ENCODE measurements around the gene LRP5. TPM values are rescaled to one million over a fixed set of nuclear protein-coding genes. Genes with fewer than 3 reads are reported as not detected.
"Not testable (repeated sequence)": the region's sequence is repeated elsewhere in the genome, so short reads cannot be mapped to it uniquely, and the experiment has no call there.

The LRP5 gene
- total and polyA plus RNA-seq, 9 of the 15 experiments (the other 6 are each of a cell fraction or from before 2014, with no cell fraction given): 0.48 to 44.2 (median 13.5) TPM

- no peak for TF ChIP-seq ZNF395 (CRISPR knock-in tag; IDR thresholded peaks at IDR 0.05)
- no peak for TF ChIP-seq CHD4 (IDR thresholded peaks at IDR 0.05; ENCODE audit: insufficient read depth, insufficient replicate concordance, low read depth, low read length, poor library complexity, severe bottlenecking)
- no peak for TF ChIP-seq ATF3 (IDR thresholded peaks at IDR 0.05)
- TF ChIP-seq ATF3 (CRISPR knock-in tag; conservative IDR thresholded peaks at IDR 0.05): no peak
- no peak for TF ChIP-seq TRIM28 (IDR thresholded peaks at IDR 0.05)
- no peak for TF ChIP-seq ZNF77 (CRISPR knock-in tag; IDR thresholded peaks at IDR 0.05)
- no peak for TF ChIP-seq HMGXB4 (CRISPR knock-in tag; IDR thresholded peaks at IDR 0.05)
These were observed 29.5 kb upstream of the LRP5 start (continued) for GRCh38 chr11:68282861-68283230.

GRCh38 chr11:68284588-68284987, 27.8 kb upstream of the LRP5 start:
- in situ Hi-C loops (cut with MboI): not testable (repeated sequence)

More at GRCh38 chr11:68284588-68284987, 27.8 kb upstream of the LRP5 start:
- H3K27ac ChIP-seq (ENCODE audit: extremely low read depth, low read depth, low read length); FAIRE-seq; ATAC-seq; H3K4me3 ChIP-seq; POLR2A ChIA-PET; intact Hi-C loops (cut with micrococcal nuclease); H3K9me3 ChIP-seq (replicated peaks; ENCODE audit: control insufficient read depth, insufficient read depth, low read depth, low read length); H4K20me1 ChIP-seq (replicated peaks; ENCODE audit: control insufficient read depth, insufficient read depth, low read length); H3K4me2 ChIP-seq (ENCODE audit: insufficient read depth, low read length); BruUV-seq (replicated peaks); H3K9me1 ChIP-seq (ENCODE audit: control insufficient read depth, insufficient read depth, low read length); H3K36me3 ChIP-seq (ENCODE audit: control insufficient read depth, insufficient read depth, low read length); H3K27me3 ChIP-seq (ENCODE audit: control insufficient read depth in 2 of 2, insufficient read depth in 2 of 2, low read length in 2 of 2); CTCF ChIA-PET (ENCODE audit: low intra/inter-chr PET ratio); H2AFZ ChIP-seq (ENCODE audit: low read depth, low read length); H3K9ac ChIP-seq (ENCODE audit: insufficient read depth in 1 of 2, low read depth in 2 of 2, low read length in 2 of 2); H3K79me2 ChIP-seq (ENCODE audit: control insufficient read depth, insufficient read depth, low read length): not testable (repeated sequence)
- 49% methylated on average over 3 of the region's 3 CpGs for WGBS (ENCODE audit: insufficient coverage, low coverage, missing lambda C conversion rate)
- peaks cover 5 to 13% of the 10 kb centered on the region in 2 experiments; a peak in 4 of 5 replicates for H3K4me1 ChIP-seq (replicated peaks in 1 of 2; ENCODE audit: control insufficient read depth in 2 of 2, insufficient read depth in 2 of 2, low read length in 2 of 2)
- TF ChIP-seq ZNF431 (CRISPR knock-in tag; IDR thresholded peaks at IDR 0.05) (peak; percentile 90), ZNF766 (CRISPR knock-in tag; conservative IDR thresholded peaks at IDR 0.05) (0 out of 2 replicates have a peak, but pooled peaks have one; percentile 42), ZFP36 (IDR thresholded peaks at IDR 0.05; ENCODE audit: low read depth, low read length, partially characterized antibody) (peak; percentile 65)
- DNase-seq (ENCODE audit: extremely low read depth in 1 of 4, low spot score in 3 of 4): peak in 1 of 4 experiments; percentile 2

Data from K562 (cell line).